Measurements from ENCODE around the gene SLC7A6. TPM values are rescaled to one million over a fixed set of nuclear protein-coding genes. Genes with fewer than 3 reads are reported as not detected.

The SLC7A6 gene
- total and polyA plus RNA-seq, 2 of the 13 experiments (the other 11 are each of a cell fraction or from before 2014, with no cell fraction given), result 35.8 to 70.8 TPM

DNA sequence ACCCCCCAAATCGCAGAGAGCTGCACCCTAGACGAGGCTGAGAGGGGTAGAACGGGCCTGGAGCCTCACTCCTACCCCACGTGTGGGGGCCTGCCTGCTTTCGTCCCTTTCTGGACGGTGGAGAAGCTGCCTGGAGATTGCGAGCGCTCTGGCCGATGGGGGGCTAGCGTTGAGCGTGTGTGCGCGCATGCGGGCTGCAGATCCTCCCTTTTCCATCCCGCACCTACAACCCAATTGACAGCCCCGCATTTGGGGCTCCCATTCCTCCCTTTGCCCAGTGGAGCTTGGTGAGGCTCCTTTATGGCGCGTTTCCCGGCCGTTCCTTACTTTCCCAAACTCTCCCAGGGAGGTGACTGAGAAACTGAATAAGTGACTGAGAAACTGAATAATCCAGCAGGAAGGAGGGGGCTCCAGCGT is 27.5 kb upstream of the SLC7A6 start (continued):
- TF ChIP-seq, protein P1, sequence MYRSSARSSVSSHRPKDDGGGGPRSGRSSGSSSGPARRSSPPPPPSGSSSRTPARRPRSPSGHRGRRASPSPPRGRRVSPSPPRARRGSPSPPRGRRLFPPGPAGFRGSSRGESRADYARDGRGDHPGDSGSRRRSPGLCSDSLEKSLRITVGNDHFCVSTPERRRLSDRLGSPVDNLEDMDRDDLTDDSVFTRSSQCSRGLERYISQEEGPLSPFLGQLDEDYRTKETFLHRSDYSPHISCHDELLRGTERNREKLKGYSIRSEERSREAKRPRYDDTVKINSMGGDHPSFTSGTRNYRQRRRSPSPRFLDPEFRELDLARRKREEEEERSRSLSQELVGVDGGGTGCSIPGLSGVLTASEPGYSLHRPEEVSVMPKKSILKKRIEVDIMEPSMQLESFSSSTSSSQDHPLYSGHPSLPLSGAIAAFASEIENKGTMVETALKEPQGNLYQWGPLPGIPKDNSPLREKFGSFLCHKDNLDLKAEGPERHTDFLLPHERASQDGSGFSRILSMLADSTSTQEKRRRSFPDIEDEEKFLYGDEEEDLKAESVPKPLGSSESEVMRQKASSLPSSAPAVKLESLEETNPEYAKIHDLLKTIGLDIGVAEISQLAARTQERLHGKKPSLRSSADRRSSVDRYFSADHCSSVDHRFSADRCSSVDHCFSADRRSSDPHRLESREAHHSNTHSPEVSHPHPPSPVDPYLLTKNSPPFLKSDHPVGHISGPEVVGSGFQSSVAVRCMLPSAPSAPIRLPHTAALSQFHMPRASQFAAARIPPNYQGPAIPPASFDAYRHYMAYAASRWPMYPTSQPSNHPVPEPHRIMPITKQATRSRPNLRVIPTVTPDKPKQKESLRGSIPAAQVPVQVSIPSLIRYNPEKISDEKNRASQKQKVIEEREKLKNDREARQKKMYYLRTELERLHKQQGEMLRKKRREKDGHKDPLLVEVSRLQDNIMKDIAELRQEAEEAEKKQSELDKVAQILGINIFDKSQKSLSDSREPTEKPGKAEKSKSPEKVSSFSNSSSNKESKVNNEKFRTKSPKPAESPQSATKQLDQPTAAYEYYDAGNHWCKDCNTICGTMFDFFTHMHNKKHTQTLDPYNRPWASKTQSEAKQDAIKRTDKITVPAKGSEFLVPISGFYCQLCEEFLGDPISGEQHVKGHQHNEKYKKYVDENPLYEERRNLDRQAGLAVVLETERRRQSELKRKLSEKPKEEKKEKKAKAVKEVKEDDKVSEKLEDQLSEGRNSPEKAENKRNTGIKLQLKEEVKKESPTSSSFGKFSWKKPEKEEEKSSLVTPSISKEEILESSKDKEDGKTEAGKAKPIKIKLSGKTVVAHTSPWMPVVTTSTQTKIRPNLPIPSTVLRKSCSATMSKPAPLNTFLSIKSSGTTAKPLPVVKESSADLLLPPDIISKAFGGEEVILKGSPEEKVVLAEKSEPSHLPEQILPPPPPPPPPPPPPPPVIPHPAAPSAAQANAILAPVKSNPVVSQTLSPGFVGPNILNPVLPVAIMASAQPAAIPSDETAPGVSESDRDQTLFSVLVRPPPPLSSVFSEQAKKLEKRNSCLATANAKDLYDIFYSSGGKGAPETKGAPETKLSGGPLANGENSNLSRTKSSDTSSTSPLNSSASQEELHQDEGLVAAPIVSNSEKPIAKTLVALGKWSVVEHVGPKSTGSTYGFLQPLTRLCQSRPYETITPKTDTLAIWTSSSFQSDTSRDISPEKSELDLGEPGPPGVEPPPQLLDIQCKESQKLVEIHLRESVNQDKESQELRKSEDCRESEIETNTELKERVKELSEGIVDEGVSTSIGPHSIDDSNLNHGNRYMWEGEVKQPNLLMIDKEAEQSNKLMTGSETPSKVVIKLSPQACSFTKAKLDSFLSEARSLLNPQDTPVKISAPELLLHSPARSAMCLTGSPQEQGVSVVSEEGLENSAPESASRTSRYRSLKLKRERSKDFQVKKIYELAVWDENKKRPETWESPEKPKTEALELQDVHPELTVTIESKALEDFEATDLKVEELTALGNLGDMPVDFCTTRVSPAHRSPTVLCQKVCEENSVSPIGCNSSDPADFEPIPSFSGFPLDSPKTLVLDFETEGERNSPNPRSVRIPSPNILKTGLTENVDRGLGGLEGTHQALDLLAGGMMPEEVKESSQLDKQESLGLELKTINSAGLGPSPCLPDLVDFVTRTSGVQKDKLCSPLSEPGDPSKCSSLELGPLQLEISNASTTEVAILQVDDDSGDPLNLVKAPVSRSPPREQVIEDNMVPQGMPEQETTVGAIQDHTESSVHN (CRISPR knock-in tag; IDR thresholded peaks at IDR 0.05), result no peak
- TF ChIP-seq ZNF572 (CRISPR knock-in tag; IDR thresholded peaks at IDR 0.05), result no peak
- TF ChIP-seq FOXC1 (CRISPR knock-in tag; IDR thresholded peaks at IDR 0.05; ENCODE audit: borderline replicate concordance), result no peak
- TF ChIP-seq, protein P2, sequence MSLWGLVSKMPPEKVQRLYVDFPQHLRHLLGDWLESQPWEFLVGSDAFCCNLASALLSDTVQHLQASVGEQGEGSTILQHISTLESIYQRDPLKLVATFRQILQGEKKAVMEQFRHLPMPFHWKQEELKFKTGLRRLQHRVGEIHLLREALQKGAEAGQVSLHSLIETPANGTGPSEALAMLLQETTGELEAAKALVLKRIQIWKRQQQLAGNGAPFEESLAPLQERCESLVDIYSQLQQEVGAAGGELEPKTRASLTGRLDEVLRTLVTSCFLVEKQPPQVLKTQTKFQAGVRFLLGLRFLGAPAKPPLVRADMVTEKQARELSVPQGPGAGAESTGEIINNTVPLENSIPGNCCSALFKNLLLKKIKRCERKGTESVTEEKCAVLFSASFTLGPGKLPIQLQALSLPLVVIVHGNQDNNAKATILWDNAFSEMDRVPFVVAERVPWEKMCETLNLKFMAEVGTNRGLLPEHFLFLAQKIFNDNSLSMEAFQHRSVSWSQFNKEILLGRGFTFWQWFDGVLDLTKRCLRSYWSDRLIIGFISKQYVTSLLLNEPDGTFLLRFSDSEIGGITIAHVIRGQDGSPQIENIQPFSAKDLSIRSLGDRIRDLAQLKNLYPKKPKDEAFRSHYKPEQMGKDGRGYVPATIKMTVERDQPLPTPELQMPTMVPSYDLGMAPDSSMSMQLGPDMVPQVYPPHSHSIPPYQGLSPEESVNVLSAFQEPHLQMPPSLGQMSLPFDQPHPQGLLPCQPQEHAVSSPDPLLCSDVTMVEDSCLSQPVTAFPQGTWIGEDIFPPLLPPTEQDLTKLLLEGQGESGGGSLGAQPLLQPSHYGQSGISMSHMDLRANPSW (CRISPR knock-in tag; IDR thresholded peaks at IDR 0.05; ENCODE audit: borderline replicate concordance), result no peak
- TF ChIP-seq XBP1 (CRISPR knock-in tag; IDR thresholded peaks at IDR 0.05), result no peak
- TF ChIP-seq MAZ (IDR thresholded peaks at IDR 0.05; ENCODE audit: borderline replicate concordance, low read depth, low read length), result no peak
- no peak for TF ChIP-seq MAZ (CRISPR knock-in tag; IDR thresholded peaks at IDR 0.05; ENCODE audit: low read depth)
- peak; percentile 61 for TF ChIP-seq IKZF4 (CRISPR knock-in tag; IDR thresholded peaks at IDR 0.05; ENCODE audit: borderline replicate concordance, low read depth, not compliant biosample characterization)
- no peak for TF ChIP-seq ZNF878 (CRISPR knock-in tag; IDR thresholded peaks at IDR 0.05)
- no peak for TF ChIP-seq TGIF2 (CRISPR knock-in tag; IDR thresholded peaks at IDR 0.05)
- 0 out of 2 replicates have a peak, but pooled peaks have one; percentile 30 for TF ChIP-seq ZNF703 (CRISPR knock-in tag; IDR thresholded peaks at IDR 0.05; ENCODE audit: borderline replicate concordance)
- no peak; the same call in 1 of the 2 replicates for TF ChIP-seq CBX5 (CRISPR knock-in tag; IDR thresholded peaks at IDR 0.05; ENCODE audit: borderline replicate concordance)
- 0 out of 2 replicates have a peak, but pooled peaks have one; percentile 21 for TF ChIP-seq MTF2 (CRISPR knock-in tag; IDR thresholded peaks at IDR 0.05; ENCODE audit: borderline replicate concordance)
- no peak for TF ChIP-seq RAD51 (IDR thresholded peaks at IDR 0.05; ENCODE audit: borderline replicate concordance)
- no peak for TF ChIP-seq NFE2L1 (CRISPR knock-in tag; IDR thresholded peaks at IDR 0.05; ENCODE audit: borderline replicate concordance)
